SK-N-SH (cell line): ENCODE results near the gene SFMBT2. TPM values are rescaled to one million over a fixed set of nuclear protein-coding genes. Genes with fewer than 3 reads are reported as not detected.
A peak's percentile ranks its signal among the peaks of the same experiment; 100 is the strongest.
"Not testable (repeated sequence)": the region's sequence is repeated elsewhere in the genome, so short reads cannot be mapped to it uniquely, and the experiment has no call there.

Source experiments
- CTCF ChIA-PET: fragments of 300-600, 350-600 bp; formaldehyde crosslinking; extraction: SDS; loops from one replicate; lab custom pipeline; 2021; lab: Yijun Ruan, JAX
- POLR2A ChIA-PET: fragments of 350-600 bp; sonication (Branson Sonifier 250); formaldehyde crosslinking; extraction: SDS; loops from one replicate; lab custom pipeline; 2020; ENCODE audit warnings: antibody characterized with exemption, inconsistent platforms; lab: Yijun Ruan, JAX
- DNase-seq: peaks from one replicate; pipeline ENCODE4 v3.0.0; 2012
- H2AFZ ChIP-seq: fragments of 200-600 bp; sonication (generic); 2 replicates; pipeline ENCODE4 v1.8.1; 2016; ENCODE audit warnings: antibody characterized with exemption, mild to moderate bottlenecking, low read depth
- H3F3A ChIP-seq: fragments of 200-600 bp; sonication (generic); replicated peaks from 2 replicates; pipeline ENCODE3; 2016; ENCODE audit warnings: antibody characterized with exemption, mild to moderate bottlenecking; ENCODE audit not compliant: insufficient read depth
- H3K27ac ChIP-seq, 2 experiments: fragments of 200-500 bp in 1 of 2; fragments of 200-600 bp in 1 of 2; sonication (Bioruptor generic) in 1 of 2; sonication (generic), shearing (Covaris generic) in 1 of 2; 2 replicates each; pipeline versions ENCODE4 v1.5.1 to v1.6.1; 2014 to 2016; ENCODE audit warnings: low read depth in 2 of 2, inconsistent platforms in 1 of 2, low read length in 1 of 2, mild to moderate bottlenecking in 1 of 2, mixed read lengths in 1 of 2
- H3K27me3 ChIP-seq: fragments of 200-600 bp; sonication (generic), shearing (Covaris generic); 2 replicates; pipeline ENCODE4 v1.6.1; 2016; ENCODE audit warnings: mixed run types; ENCODE audit not compliant: insufficient read depth
- H3K36me3 ChIP-seq, 2 experiments: fragments of 200-500 bp in 1 of 2; fragments of 200-600 bp in 1 of 2; sonication (Bioruptor generic) in 1 of 2; sonication (generic) in 1 of 2; replicated peaks in 1 of 2; 2 replicates each; pipeline versions ENCODE3 to v1.5.1; 2014 to 2016; ENCODE audit warnings: low read length in 1 of 2, mild to moderate bottlenecking in 1 of 2; ENCODE audit not compliant: insufficient read depth in 2 of 2, control insufficient read depth in 1 of 2
- H3K4me1 ChIP-seq, 2 experiments: fragments of 200-500 bp in 1 of 2; fragments of 200-600 bp in 1 of 2; sonication (Bioruptor generic) in 1 of 2; sonication (generic), shearing (Covaris generic) in 1 of 2; 2 replicates each; pipeline versions ENCODE4 v1.5.1 to v1.6.1; 2014 to 2016; ENCODE audit warnings: low read depth in 1 of 2, low read length in 1 of 2, mixed run types in 1 of 2; ENCODE audit not compliant: insufficient read depth in 2 of 2, control insufficient read depth in 1 of 2
- H3K4me2 ChIP-seq: fragments of 200-600 bp; sonication (generic), shearing (Covaris generic); 2 replicates; pipeline ENCODE4 v1.6.1; 2017; ENCODE audit warnings: mixed run types
- H3K4me3 ChIP-seq, 2 experiments: fragments of 200-500 bp in 1 of 2; fragments of 200-600 bp in 1 of 2; sonication (Bioruptor generic) in 1 of 2; sonication (generic), shearing (Covaris generic) in 1 of 2; 2 replicates each; pipeline versions ENCODE4 v1.5.1 to v1.8.1; 2014 to 2016; ENCODE audit warnings: low read depth in 2 of 2, inconsistent platforms in 1 of 2, low read length in 1 of 2, mild to moderate bottlenecking in 1 of 2, mixed read lengths in 1 of 2, moderate library complexity in 1 of 2
- H3K79me2 ChIP-seq: fragments of 200-600 bp; sonication (generic); 2 replicates; pipeline ENCODE4 v1.8.1; 2017; ENCODE audit warnings: mild to moderate bottlenecking; ENCODE audit not compliant: insufficient read depth
- H3K9ac ChIP-seq: fragments of 200-600 bp; sonication (generic); 2 replicates; pipeline ENCODE4 v1.6.1; 2017; ENCODE audit warnings: mixed run types
- H3K9me2 ChIP-seq: fragments of 200-600 bp; sonication (generic); 2 replicates; pipeline ENCODE4 v1.6.1; 2017; ENCODE audit warnings: mixed run types
- H3K9me3 ChIP-seq: fragments of 200-600 bp; sonication (generic); 2 replicates; pipeline ENCODE4 v1.6.1; 2017; ENCODE audit warnings: mixed run types, mild to moderate bottlenecking, moderate library complexity
- H4K20me1 ChIP-seq: fragments of 200-600 bp; sonication (generic); 2 replicates; pipeline ENCODE4 v1.6.1; 2017; ENCODE audit warnings: mild to moderate bottlenecking, mixed run types; ENCODE audit not compliant: insufficient read depth
- EP300 ChIP-seq, 2 experiments: IDR thresholded peaks; 2 replicates each; pipeline versions ENCODE4 v1.4.0 to v1.6.1; 2012; ENCODE audit warnings: borderline replicate concordance in 1 of 2, low read depth in 1 of 2, low read length in 1 of 2
- FOSL2 ChIP-seq: IDR thresholded peaks from 2 replicates; pipeline ENCODE4 v1.4.0; 2012; ENCODE audit warnings: low read depth, mild to moderate bottlenecking, moderate library complexity, borderline replicate concordance
- GABPA ChIP-seq: IDR thresholded peaks from 2 replicates; pipeline ENCODE4 v1.4.0; 2012; ENCODE audit warnings: low read depth, mild to moderate bottlenecking
- JUND ChIP-seq: IDR thresholded peaks from 2 replicates; pipeline ENCODE4 v1.4.0; 2012
- MXI1 ChIP-seq: IDR thresholded peaks from 2 replicates; pipeline ENCODE4 v1.6.1; 2012; ENCODE audit warnings: mild to moderate bottlenecking, low read depth, low read length, improper control_type of control experiment
- NRF1 ChIP-seq: IDR thresholded peaks from 2 replicates; pipeline ENCODE4 v1.6.1; 2012; ENCODE audit warnings: low read depth, mild to moderate bottlenecking, low read length
- PBX3 ChIP-seq: IDR thresholded peaks from 2 replicates; pipeline ENCODE4; 2012
- RAD21 ChIP-seq: IDR thresholded peaks from 2 replicates; pipeline ENCODE4 v1.6.1; 2012; ENCODE audit warnings: mild to moderate bottlenecking, low read length
- RCOR1 ChIP-seq: fragments of 150-350 bp; IDR thresholded peaks from 2 replicates; pipeline ENCODE4 v1.6.1; 2017; ENCODE audit warnings: antibody characterized with exemption, low read length
- WGBS: methylation state at CpG from one replicate; pipeline ENCODE4 v1.1.6; 2017; ENCODE audit warnings: low lambda C conversion rate; 5-methylcytosine and 5-hydroxymethylcytosine counted together
- polyA plus RNA-seq, 3 experiments: library from polyadenylated mRNA; depleted of rRNA; stranded (reverse); fragments of >200 nt; gene quantifications; 2 replicates each; pipeline ENCODE4 v1.2.3, GENCODE V29; 2012

The SFMBT2 gene
- polyA plus RNA-seq, 1 of the 3 experiments (the other 2 are of a cell fraction) = 0.20 TPM

GRCh38 chr10:7301006-7301778 lies 109.6 kb downstream of the SFMBT2 start:
- WGBS = 34% methylated on average over 14 of the region's 21 CpGs
- Histone ChIP-seq H4K20me1 (no peaks in the 10 kb centered on the region), H3K9me3 (no peaks in the 10 kb centered on the region), H3K4me2 (no peak overlapping the region), H3K79me2 (no peaks in the 10 kb centered on the region), H3K27ac (peak overlapping the region in 1 of 2 experiments; percentile 44; a peak in 2 of 4 replicates), H2AFZ (no peak overlapping the region), H3K4me1 (peaks cover 0 to 15% of the 10 kb centered on the region in 2 experiments; a peak in 2 of 4 replicates), H3K4me3 (no peak overlapping the region), H3K9me2 (no peaks in the 10 kb centered on the region), H3K27me3 (no peaks in the 10 kb centered on the region), H3K9ac (no peak overlapping the region), H3K36me3 (no peaks in the 10 kb centered on the region)
- peak; percentile 57 for DNase-seq
- ChIA-PET POLR2A (no interaction called here), CTCF (interaction anchor here (1.1 to 1.8 kb wide), 7 partner anchors 10 to 117 kb away, joined by 3 to 8 read pairs (median 3); no protein-coding TSS in a partner anchor)
- TF ChIP-seq MXI1 = no peak
- no peak for TF ChIP-seq FOSL2
- no peak for TF ChIP-seq NRF1
- peak; percentile 41 for TF ChIP-seq RAD21
- no peak for TF ChIP-seq RCOR1
- TF ChIP-seq PBX3 = no peak
- TF ChIP-seq JUND = no peak
- TF ChIP-seq, all 33 proteins: peak for 1
- H3F3A ChIP-seq = no peaks in the 10 kb centered on the region

- ChIA-PET POLR2A (no interaction called here), CTCF (interaction anchor here (0.7 to 1.8 kb wide), 6 partner anchors 10 to 118 kb away, joined by 3 to 8 read pairs (median 3); no protein-coding TSS in a partner anchor)
- Histone ChIP-seq H3K9me3 (no peaks in the 10 kb centered on the region), H3K79me2 (no peaks in the 10 kb centered on the region), H3K4me3 (no peak overlapping the region), H2AFZ (no peak overlapping the region), H3F3A (no peaks in the 10 kb centered on the region), H3K4me2 (no peak overlapping the region), H3K9ac (no peak overlapping the region), H4K20me1 (no peaks in the 10 kb centered on the region), H3K9me2 (no peaks in the 10 kb centered on the region), H3K27me3 (no peaks in the 10 kb centered on the region), H3K36me3 (no peaks in the 10 kb centered on the region), H3K27ac (peak overlapping the region in 1 of 2 experiments; percentile 44; a peak in 2 of 4 replicates), H3K4me1 (peaks cover 0 to 15% of the 10 kb centered on the region in 2 experiments; a peak in 2 of 4 replicates)
- DNase-seq = peak; percentile 50
- 12% methylated on average over 5 of the region's 5 CpGs for WGBS
- peak in 1 of 2 experiments; percentile 47; a peak in 2 of 4 replicates for TF ChIP-seq EP300 (IDR thresholded peaks at IDR 0.05; ENCODE audit: borderline replicate concordance in 1 of 2, low read depth in 1 of 2, low read length in 1 of 2)
- peak; percentile 69 for TF ChIP-seq MXI1
- TF ChIP-seq JUND = no peak
- TF ChIP-seq GABPA = no peak
- peak; percentile 22 for TF ChIP-seq RAD21
Measured at GRCh38 chr10:7300384-7300971, 110.4 kb downstream of the SFMBT2 start.

GRCh38 chr10:7299601-7300325 lies 111.1 kb downstream of the SFMBT2 start:
- H3K4me3 ChIP-seq, H3K36me3 ChIP-seq, H3K4me2 ChIP-seq, H3K9me3 ChIP-seq, H3K27me3 ChIP-seq, POLR2A ChIA-PET, H3K9me2 ChIP-seq, H3K27ac ChIP-seq, H3K79me2 ChIP-seq, H3F3A ChIP-seq, H4K20me1 ChIP-seq, H3K9ac ChIP-seq, DNase-seq, H2AFZ ChIP-seq: not testable (repeated sequence)
- CTCF ChIA-PET = interaction anchor here (0.7 to 1.6 kb wide), 3 partner anchors 12 to 111 kb away, joined by 3 read pairs; no protein-coding TSS in a partner anchor
- WGBS = 68% methylated on average over 7 of the region's 7 CpGs
- H3K4me1 ChIP-seq = peaks cover 0 to 15% of the 10 kb centered on the region in 2 experiments; a peak in 2 of 4 replicates
